K562 (cell line): ENCODE results near the gene NUTM1. TPM values are rescaled to one million over a fixed set of nuclear protein-coding genes. Genes with fewer than 3 reads are reported as not detected.

Source experiments
- BHLHE40 ChIP-seq: IDR thresholded peaks from 2 replicates; pipeline ENCODE4 v1.6.1; 2011; ENCODE audit warnings: low read length, improper control_type of control experiment
- CREBBP ChIP-seq: IDR thresholded peaks from one replicate; pipeline ENCODE4 v1.6.1; 2012; ENCODE audit warnings: low read depth, mild to moderate bottlenecking, control low read depth, inconsistent platforms, low read length
- FUS ChIP-seq: fragments of 200-400 bp; formaldehyde crosslinking; optimal IDR thresholded peaks from 2 replicates; pipeline ENCODE3; 2017; ENCODE audit warnings: low read depth, low read length
- HLTF ChIP-seq: fragments of 450-650 bp; IDR thresholded peaks from 2 replicates; pipeline ENCODE4 v1.6.1; 2016
- MEIS2 ChIP-seq: fragments of 450-650 bp; IDR thresholded peaks from 2 replicates; pipeline ENCODE4 v1.6.1; 2014; ENCODE audit warnings: mild to moderate bottlenecking; ENCODE audit not compliant: partially characterized antibody
- NR2F6 ChIP-seq: fragments of 450-650 bp; formaldehyde crosslinking; IDR thresholded peaks from 2 replicates; pipeline ENCODE4 v1.4.0; 2020; ENCODE audit warnings: mild to moderate bottlenecking
- POLR2G ChIP-seq: fragments of 200-400 bp; formaldehyde crosslinking; IDR thresholded peaks from 2 replicates; pipeline ENCODE4 v1.6.1; 2017; ENCODE audit warnings: low read depth, mild to moderate bottlenecking, antibody characterized with exemption, low read length, moderate library complexity
- PRMT5 ChIP-seq: sonication (generic); formaldehyde crosslinking; IDR thresholded peaks from 2 replicates; pipeline ENCODE4 v1.5.0; 2020; ENCODE audit warnings: missing genetic modification reagents
- PRPF4 ChIP-seq: fragments of 200-400 bp; formaldehyde crosslinking; IDR thresholded peaks from one replicate; pipeline ENCODE4 v1.6.1; 2017; ENCODE audit warnings: low read length, low read depth, mild to moderate bottlenecking; ENCODE audit not compliant: insufficient read depth, poor library complexity, severe bottlenecking
- SMAD2 ChIP-seq: fragments of 150-350 bp; IDR thresholded peaks from 2 replicates; pipeline ENCODE4 v1.6.1; 2014; ENCODE audit warnings: low read depth, mild to moderate bottlenecking, low read length
- ZNF12 ChIP-seq: sonication (generic); formaldehyde crosslinking; IDR thresholded peaks from 2 replicates; pipeline ENCODE4 v1.4.0; 2020; ENCODE audit warnings: mild to moderate bottlenecking, missing genetic modification reagents
- ZNF347 ChIP-seq: fragments of 450-650 bp; formaldehyde crosslinking; IDR thresholded peaks from 2 replicates; pipeline ENCODE4 v1.4.0; 2020; ENCODE audit warnings: low read depth, mild to moderate bottlenecking, moderate library complexity
- ZNF41 ChIP-seq: fragments of 250-450 bp; sonication (Bioruptor Pico); conservative IDR thresholded peaks from 2 replicates; pipeline ENCODE4 v1.4.0; 2020; ENCODE audit warnings: mild to moderate bottlenecking
- ZNF695 ChIP-seq: fragments of 450-650 bp; formaldehyde crosslinking; IDR thresholded peaks from 2 replicates; pipeline ENCODE4 v1.4.0; 2020; ENCODE audit warnings: mild to moderate bottlenecking, moderate library complexity
- polyA plus RNA-seq, 8 experiments: library from polyadenylated mRNA; depleted of rRNA in 4 of 8; stranded (reverse) in 5 of 8; unstranded in 3 of 8; fragments of >200 nt; fragmentation: Nextera tagmentation in 2 of 8; fragmentation: Illumina TruSeq in 1 of 8; extraction: Ambion mirVana in 2 of 8; extraction: Trizol in 1 of 8; gene quantifications; 2 replicates each; pipeline versions ENCODE4 v1.2.1 to v1.2.3, GENCODE V29; 2011 to 2014; ENCODE audit warnings: inconsistent platforms in 1 of 8, missing spikeins in 1 of 8
- total RNA-seq, 7 experiments: library from RNA; depleted of rRNA in 6 of 7; stranded (reverse); fragments of >200 nt in 6 of 7; fragmentation: Illumina TruSeq in 2 of 7; extraction: Trizol in 2 of 7; gene quantifications; 2 replicates each; pipeline versions ENCODE4 v1.2.1 to v1.2.3, GENCODE V29; 2011 to 2021; ENCODE audit warnings: low replicate concordance in 1 of 7
- TF ChIP-seq, protein P1 (sequence below): sonication (generic); formaldehyde crosslinking; IDR thresholded peaks from 2 replicates; pipeline ENCODE4 v1.8.0; 2022; ENCODE audit warnings: mild to moderate bottlenecking, missing genetic modification reagents
- TF ChIP-seq, protein P2 (sequence below): sonication (generic); formaldehyde crosslinking; IDR thresholded peaks from 2 replicates; pipeline ENCODE4 v1.8.1; 2022; ENCODE audit warnings: missing genetic modification reagents
- TF ChIP-seq, protein P3 (sequence below): fragments of 250-450 bp; sonication (Bioruptor Pico); IDR thresholded peaks from 2 replicates; pipeline ENCODE4 v1.4.0; 2020; ENCODE audit warnings: mild to moderate bottlenecking, moderate library complexity, borderline replicate concordance

The NUTM1 gene
- total and polyA plus RNA-seq, 9 of the 15 experiments (the other 6 are each of a cell fraction or from before 2014, with no cell fraction given) = 0.01 to 0.05 (median 0.04) TPM; not detected in 4

DNA sequence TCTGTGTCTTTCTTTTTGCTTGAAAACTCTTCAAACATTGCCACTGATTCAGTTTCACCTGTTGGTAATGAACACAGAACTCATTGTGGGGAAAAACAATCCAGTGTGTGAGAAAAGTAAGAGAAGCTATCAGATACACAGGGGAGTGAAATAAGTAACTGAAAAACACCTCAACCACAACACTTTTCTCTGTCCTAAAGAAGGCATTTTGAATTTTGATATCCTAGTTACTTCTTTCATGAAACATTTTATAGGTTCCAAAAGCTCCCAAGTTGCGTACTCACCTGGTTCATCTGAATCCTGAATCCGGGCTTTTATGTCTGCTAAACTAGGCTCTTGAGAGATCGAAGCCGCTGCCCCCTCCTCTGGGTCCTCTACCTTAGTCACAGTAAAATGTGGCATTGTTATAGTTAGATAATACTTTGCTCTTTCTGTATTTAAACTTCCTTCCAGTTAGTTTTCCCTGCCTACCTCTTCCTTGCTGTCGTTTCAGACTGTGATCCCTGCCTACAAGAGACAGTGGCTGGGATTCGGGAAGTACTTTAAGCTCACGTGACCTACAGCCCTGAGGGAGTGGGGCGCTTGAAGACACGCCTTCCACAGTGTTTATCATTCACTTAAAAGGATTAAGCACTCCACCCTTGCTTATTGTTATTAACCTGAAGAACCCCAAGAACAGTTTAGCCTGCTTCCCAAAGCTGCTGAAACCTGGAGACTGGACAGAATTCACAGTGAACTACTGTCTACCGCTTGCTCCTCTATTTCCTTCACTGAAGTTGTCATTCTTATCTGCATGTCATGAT lies 24.6 kb upstream of the NUTM1 start (continued):
- TF ChIP-seq NR2F6 (CRISPR knock-in tag) (no peak), CREBBP (no peak), ZNF695 (CRISPR knock-in tag) (no peak), ZNF41 (CRISPR knock-in tag) (no peak), SMAD2 (no peak), ZNF12 (no peak), FUS (no peak), HLTF (no peak), ZNF347 (CRISPR knock-in tag) (no peak), POLR2G (no peak), MEIS2 (peak; percentile 69), PRPF4 (no peak), PRMT5 (CRISPR knock-in tag) (no peak), BHLHE40 (peak; percentile 94)
- TF ChIP-seq, protein P1, sequence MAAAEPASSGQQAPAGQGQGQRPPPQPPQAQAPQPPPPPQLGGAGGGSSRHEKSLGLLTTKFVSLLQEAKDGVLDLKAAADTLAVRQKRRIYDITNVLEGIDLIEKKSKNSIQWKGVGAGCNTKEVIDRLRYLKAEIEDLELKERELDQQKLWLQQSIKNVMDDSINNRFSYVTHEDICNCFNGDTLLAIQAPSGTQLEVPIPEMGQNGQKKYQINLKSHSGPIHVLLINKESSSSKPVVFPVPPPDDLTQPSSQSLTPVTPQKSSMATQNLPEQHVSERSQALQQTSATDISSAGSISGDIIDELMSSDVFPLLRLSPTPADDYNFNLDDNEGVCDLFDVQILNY = no peak
- TF ChIP-seq, protein P2, sequence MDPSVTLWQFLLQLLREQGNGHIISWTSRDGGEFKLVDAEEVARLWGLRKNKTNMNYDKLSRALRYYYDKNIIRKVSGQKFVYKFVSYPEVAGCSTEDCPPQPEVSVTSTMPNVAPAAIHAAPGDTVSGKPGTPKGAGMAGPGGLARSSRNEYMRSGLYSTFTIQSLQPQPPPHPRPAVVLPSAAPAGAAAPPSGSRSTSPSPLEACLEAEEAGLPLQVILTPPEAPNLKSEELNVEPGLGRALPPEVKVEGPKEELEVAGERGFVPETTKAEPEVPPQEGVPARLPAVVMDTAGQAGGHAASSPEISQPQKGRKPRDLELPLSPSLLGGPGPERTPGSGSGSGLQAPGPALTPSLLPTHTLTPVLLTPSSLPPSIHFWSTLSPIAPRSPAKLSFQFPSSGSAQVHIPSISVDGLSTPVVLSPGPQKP (CRISPR knock-in tag) = no peak
- TF ChIP-seq, protein P3, sequence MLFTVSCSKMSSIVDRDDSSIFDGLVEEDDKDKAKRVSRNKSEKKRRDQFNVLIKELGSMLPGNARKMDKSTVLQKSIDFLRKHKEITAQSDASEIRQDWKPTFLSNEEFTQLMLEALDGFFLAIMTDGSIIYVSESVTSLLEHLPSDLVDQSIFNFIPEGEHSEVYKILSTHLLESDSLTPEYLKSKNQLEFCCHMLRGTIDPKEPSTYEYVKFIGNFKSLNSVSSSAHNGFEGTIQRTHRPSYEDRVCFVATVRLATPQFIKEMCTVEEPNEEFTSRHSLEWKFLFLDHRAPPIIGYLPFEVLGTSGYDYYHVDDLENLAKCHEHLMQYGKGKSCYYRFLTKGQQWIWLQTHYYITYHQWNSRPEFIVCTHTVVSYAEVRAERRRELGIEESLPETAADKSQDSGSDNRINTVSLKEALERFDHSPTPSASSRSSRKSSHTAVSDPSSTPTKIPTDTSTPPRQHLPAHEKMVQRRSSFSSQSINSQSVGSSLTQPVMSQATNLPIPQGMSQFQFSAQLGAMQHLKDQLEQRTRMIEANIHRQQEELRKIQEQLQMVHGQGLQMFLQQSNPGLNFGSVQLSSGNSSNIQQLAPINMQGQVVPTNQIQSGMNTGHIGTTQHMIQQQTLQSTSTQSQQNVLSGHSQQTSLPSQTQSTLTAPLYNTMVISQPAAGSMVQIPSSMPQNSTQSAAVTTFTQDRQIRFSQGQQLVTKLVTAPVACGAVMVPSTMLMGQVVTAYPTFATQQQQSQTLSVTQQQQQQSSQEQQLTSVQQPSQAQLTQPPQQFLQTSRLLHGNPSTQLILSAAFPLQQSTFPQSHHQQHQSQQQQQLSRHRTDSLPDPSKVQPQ (CRISPR knock-in tag) = no peak
